HG02852 (cell line): ENCODE results near the gene GDF10.

Experiments used
- ATAC-seq: cut with Tn5 transposase; IDR thresholded peaks from one replicate; pipeline ENCODE4 v1.9.1; 2021; ENCODE audit warnings: mild to moderate bottlenecking, moderate library complexity; ENCODE audit not compliant: unreplicated experiment

The GDF10 gene

DNA sequence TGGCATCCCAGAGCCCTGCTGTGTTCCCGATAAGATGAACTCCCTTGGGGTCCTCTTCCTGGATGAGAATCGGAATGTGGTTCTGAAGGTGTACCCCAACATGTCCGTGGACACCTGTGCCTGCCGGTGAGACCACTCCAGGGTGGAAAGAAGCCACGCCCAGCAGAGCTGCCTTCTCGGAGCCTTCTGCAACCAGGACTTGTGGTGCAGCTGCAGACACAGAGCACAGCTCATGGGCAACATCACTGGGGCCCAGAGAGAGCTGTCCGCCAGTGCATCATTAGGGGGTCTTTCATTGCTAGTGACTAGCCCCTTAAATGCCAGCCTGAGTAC lies 12.6 kb downstream of the GDF10 start:
- no peak for ATAC-seq

DNA sequence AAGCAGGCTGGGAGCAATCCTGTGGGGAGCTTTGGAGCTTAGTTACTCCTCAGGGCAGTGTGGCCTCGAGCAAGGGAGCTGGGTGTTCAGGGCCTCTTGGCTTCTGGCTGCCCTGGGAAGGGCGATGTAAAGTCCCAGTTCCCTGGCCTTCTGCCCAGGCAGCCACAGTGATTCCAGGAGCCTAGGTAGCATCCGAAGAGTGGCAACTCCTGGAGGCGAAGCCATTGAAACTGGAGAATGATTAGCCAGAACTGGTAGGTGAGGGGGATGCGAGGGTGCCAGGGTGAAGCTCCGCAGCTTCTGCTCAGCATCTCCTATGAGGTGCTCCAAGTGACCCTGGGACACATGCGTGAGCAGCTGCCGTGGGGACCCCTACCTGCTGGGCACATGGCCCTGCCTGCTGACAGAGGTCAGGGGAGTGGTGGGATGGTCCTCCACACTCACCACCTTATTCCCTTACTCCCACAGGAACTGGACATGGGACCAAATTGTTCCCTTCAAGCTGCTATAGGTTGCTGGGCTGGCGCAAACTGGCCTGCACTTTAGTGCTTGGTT lies 14.5 kb downstream of the GDF10 start:
- no peak for ATAC-seq

DNA sequence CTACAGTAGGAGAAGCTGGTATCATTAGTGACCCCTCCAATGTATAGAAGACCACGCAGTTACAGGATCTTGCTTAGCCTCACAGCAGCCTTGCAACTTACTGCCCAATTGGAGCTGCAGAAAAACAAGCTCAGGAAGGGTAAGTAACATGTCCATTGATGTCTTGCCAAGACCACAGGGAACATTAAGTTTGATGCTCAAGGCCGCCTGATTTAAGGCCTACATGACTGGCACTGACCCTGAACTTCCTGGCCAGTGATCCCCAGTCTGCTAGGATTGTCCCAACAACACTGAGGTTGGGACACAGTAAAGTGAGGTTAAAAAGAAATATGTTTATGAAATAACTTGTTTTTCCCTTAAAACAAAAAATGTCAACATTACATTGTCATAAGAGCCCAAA lies 15.4 kb downstream of the GDF10 start:
- no peak for ATAC-seq

DNA sequence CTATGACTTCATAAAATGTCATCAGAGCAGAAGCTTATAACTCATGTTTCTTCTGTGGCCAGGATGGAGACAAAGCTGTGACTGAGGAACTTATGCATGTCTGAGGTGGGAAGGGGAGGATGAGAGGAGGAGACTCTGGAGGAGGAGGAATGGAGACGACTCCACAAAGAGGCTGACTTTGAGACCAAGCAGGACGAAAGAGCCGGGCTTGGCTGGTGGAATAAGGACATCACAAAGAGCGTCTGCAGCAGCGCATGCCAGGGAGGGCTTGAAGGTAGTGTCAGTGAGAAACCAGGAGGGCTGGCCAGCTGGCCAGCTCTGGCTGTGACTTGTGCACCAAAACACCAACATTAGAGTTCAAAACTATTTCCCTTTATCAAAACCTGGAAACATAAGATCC lies 16.1 kb downstream of the GDF10 start:
- no peak for ATAC-seq

DNA sequence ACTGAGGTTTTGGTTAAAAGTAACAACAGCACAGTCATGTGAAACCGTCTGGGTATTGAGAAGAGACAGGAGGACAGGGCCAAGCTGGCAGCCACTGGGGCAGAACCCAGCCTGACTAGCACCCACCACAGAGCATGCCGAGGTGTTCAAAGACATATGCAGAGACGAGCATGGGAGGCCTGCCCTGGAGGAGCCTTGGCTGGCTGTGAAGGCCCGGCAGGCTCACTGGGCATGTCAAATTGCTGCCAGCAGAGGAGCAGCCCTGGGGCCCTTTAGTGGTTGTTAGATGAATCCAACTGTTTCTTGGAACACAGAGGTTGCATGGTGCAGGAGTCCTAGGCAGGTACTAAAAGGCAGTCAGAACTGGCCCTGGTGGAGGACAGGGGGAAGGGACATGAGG lies 17.3 kb downstream of the GDF10 start:
- ATAC-seq = no peak

DNA sequence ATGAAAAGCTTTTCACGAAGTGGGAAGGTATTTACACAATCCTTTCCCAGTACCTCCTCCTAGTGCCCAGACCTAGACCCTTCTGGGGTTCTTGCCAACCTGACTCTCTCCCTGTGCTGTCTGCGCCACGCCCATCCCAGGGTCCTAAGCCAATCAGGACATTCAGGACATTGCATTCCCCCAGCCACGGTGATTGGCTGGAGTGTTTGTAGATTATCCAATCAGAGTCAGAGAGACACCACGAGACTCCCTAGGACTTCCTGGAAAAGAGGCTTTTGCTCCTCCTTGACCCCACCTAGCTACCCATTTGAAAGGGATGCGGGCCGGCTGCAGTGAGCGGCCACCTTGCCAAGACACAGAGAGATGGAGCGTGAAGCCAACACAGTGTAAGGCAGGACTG lies 18.7 kb downstream of the GDF10 start:
- ATAC-seq = no peak

DNA sequence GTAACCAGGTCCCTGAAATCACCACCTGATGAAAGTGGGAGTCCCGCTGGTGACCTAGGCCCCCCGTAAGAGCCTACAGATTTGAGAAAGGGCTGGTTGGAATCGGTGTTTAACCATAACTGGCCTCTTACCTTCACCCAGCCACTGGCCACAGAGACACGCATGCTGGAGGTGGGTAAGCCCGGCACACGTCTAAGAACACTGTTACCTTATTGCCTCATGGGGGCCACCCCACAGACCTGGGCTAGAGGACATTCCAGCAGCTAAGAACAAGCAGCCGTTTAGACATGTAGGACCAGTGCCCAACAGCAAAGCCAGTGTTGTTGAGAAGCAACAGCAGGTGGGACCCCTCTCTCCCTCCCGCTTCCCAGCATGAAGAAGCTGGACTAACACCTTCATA lies 19.8 kb downstream of the GDF10 start:
- ATAC-seq = no peak

DNA sequence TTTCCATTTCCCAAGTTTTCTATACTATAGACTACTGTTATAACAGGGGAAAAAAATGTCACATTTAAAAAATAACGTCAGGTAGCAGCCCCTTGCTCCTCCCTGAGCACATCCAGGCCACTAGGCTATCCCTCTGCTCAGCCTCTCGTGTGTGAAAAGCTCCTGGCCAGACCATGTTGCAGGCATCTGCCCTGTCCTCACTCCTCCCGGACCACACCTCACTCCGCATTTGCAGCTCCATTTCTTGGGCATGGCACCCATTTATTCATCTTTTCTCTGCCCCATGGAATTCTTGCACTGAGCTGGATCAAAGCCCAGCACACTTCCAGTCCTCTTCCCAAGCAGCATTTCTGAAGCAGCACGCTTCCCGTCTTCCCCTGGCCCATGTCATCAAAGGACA lies 20.8 kb downstream of the GDF10 start:
- ATAC-seq = no peak

DNA sequence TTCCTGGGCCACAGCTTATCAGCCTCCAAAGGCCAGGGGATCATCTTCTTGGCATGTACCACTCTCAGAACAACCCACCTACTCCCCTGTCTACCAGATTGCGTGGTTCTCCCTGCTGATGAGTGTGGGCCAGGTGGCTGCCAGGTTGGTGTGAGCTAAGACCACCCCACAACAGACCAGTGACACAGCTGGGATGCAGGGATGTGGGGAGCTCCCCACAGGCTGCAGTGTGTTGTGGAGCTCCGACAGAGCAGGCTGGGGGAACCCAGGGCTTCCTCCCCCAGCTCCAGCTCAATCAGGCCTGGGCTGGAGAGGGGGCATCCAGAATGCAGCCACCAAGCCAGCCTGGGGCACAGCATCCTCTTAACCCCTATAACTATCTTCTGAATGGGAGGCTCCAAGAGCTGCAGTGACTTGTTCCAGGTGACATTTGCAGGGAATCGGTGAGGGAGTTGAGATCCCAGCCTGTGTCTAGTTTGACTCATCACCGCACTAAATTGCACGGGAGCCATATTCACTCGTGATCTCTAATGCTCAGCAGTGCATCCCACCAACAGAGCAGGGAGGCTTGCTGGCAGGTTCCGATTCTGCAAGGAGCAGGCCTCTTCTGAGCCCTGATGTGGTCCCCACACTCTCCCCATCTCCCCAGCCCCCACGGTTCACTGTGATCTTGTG lies 21.7 kb downstream of the GDF10 start:
- ATAC-seq = no peak

DNA sequence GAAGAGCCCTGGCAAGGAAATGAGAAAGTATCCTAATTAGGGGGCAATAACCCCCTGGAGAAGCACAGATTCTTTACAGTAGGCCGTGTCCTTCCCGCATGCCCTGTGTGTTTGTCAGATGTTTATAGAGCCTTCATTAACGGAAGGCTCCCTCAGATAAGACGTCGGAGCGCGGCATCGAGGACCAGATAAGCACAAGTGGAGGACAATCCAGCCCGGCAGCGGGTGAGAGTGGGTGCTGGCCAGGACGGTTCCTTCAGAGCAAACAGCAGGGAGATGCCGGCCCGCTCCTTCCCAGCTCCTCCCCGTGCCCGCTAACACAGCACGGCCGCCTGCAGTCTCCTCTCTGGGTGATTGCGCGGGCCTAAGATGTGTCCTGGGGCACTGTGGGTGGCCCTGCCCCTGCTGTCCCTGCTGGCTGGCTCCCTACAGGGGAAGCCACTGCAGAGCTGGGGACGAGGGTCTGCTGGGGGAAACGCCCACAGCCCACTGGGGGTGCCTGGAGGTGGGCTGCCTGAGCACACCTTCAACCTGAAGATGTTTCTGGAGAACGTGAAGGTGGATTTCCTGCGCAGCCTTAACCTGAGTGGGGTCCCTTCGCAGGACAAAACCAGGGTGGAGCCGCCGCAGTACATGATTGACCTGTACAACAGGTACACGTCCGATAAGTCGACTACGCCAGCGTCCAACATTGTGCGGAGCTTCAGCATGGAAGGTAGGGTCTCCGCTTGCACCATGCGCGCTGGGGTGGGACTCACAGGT lies 22.5 kb downstream of the GDF10 start, which contains the start of gene GDF2:
Gene GDF2, plus strand, starts transcription at position 155 of the 762 bp plus-strand sequence. Its CDS starts 215 bp downstream, at position 370.
- ATAC-seq = no peak

DNA sequence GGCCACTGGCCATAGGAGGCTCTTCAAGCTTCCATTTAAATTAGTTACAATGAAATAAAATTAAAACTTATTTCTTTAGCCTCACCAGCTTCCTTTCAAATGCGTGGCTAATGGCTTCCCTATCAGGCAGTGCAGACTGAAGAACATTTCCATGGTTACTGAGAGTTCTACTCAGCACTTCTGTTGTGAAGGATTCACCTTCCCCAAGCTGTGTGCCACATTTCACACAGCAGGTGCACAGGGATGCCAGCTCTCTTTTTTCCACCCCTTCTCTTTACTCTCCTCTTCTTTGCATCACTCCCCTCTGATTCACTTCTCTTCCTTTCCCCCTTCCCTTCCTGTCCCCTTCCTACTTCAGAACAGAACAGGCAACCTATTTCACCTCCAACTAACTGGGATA lies 23.1 kb downstream of the GDF10 start:
- no peak for ATAC-seq

DNA sequence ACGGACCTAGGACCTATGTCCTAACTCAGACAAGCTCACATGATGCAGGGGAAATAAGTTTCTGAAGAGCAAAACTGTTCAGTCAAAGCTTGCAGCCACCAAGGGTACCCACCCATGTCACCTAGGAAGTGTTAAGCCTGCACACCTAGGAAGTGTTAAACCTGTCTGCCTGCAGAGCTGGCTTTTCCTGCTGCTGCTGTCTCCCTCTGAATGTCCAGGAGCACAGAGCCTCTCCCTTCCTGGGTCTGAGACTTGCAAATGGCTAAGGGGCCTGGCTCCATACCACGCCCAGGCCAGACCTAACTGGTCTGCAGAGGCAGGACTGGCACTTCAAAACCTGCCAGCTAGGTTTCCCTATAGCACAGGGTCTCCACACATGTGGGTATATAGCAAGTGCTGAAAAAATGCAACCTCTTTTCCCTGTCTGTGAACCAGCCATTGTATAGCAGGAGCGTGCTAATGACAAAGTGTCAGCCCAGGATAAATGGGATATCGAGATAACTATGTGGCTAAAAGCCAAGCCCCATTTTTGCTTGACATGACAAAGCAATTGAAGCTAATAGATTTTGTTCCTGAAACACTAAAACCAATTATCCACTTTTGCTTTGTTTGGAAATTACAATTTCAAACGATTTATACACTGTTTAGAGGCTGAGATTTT lies 23.8 kb downstream of the GDF10 start:
- no peak for ATAC-seq

DNA sequence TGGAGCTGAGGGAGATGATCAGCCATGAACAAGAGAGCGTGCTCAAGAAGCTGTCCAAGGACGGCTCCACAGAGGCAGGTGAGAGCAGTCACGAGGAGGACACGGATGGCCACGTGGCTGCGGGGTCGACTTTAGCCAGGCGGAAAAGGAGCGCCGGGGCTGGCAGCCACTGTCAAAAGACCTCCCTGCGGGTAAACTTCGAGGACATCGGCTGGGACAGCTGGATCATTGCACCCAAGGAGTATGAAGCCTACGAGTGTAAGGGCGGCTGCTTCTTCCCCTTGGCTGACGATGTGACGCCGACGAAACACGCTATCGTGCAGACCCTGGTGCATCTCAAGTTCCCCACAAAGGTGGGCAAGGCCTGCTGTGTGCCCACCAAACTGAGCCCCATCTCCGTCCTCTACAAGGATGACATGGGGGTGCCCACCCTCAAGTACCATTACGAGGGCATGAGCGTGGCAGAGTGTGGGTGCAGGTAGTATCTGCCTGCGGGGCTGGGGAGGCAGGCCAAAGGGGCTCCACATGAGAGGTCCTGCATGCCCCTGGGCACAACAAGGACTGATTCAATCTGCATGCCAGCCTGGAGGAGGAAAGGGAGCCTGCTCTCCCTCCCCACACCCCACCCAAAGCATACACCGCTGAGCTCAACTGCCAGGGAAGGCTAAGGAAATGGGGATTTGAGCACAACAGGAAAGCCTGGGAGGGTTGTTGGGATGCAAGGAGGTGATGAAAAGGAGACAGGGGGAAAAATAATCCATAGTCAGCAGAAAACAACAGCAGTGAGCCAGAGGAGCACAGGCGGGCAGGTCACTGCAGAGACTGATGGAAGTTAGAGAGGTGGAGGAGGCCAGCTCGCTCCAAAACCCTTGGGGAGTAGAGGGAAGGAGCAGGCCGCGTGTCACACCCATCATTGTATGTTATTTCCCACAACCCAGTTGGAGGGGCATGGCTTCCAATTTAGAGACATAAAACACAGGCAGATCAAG lies 25.6 kb downstream of the GDF10 start:
- ATAC-seq = no peak

DNA sequence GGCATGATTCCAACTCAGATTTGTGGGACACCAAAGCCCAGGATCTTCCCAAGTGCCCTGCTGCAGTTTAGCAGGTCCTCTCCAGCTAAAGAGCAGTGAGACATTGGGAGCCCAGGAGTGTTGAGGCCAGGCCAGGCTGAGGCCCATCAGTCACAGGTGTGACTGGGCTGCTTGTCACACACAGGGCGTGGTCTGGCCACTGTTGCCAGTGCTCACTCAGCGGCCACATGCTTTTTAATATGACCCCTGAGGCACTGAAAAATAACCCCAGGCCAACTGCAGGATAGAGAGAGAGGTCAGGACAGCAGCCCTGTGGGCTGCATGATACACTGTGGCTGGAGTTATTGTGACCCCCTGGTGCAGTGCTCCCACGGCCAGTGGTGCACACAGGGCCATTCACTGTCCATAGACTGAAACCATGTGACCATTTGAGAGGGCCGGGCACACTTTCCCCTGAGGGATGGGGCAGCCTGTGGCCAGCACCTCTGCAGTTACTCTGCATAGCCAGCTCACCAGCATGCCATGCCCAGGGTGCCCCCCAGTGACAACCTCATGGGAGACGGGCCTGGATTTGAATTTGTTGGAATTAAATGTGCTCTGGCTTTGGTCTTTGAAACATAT lies 26.4 kb downstream of the GDF10 start:
- no peak for ATAC-seq

DNA sequence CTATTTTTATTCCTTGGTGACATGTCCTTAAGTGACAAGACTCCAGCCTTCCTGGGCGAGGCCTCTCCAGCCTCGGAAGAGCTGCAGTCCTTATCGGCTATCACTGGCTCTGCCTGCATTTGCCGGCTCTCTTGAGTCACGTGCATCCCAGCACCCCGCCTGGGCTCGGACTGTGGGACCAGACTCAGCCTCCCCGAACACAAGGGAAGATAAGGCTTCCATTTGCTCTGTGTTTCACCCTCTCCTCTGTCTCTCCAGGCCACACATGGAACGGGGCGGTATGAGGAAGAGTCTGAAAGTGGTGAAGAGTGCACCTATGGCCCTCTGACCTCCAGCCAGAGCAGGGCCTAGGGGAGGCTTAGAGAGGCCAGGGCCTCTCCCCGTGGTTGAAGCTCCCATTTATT lies 26.9 kb downstream of the GDF10 start:
- ATAC-seq = no peak

DNA sequence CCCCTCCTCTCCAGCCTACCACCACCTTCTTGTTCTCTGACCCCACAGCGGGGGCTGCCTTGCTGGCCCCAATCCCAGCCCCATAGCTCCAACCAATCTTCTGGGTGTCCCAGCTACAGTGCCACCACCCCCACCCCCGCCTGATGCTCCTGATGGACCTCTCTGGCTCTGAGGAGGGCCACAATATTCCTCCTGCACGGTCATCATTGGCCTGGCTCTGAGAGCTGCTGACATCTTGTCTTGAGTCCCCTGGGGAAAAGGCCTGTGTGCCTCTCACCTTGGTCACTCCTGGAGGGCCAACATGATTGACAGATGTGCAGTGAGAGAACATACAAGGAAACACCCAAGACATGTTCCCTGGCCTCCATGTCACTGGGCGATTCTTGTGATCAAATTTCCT lies 29.9 kb downstream of the GDF10 start:
- ATAC-seq = no peak

DNA sequence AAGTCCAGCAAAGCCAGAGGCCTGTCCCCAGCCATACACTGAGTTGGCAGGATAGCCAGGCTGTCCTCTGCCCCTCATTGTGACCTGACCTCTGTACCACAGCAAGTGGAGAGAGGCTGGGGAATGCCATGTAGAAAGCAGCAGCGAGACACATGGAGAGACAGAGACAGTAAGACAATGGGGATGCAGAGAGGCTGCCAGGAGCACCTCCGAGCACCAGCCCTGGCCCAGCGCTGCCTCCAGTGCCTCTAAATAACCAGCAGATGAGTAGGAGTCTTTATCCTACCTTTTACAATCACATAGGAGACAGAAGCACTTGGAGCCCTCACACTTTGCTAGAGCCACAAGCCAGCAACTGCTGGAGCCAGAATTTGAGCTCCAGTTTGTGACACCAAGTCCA lies 30.4 kb downstream of the GDF10 start:
- no peak for ATAC-seq

DNA sequence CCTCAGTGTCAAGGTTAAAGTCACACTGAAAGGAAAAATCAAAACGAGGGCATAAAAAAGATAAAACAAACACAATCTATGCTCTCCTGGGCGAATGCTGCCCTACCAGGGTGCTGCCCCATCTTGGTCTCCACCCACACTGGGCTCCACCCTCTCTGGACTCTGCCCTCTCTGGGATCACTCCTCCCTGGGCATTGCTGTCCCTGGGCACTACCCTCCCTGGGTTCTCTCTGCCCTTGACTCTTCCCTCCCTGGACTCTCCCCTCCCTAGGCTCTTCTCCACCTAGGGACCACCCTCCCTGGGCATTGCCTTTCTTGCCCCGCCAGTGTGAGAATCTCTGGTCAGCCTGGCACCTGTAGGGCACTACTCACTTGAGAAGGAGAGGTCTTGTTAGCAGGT lies 30.8 kb downstream of the GDF10 start:
- ATAC-seq = no peak

DNA sequence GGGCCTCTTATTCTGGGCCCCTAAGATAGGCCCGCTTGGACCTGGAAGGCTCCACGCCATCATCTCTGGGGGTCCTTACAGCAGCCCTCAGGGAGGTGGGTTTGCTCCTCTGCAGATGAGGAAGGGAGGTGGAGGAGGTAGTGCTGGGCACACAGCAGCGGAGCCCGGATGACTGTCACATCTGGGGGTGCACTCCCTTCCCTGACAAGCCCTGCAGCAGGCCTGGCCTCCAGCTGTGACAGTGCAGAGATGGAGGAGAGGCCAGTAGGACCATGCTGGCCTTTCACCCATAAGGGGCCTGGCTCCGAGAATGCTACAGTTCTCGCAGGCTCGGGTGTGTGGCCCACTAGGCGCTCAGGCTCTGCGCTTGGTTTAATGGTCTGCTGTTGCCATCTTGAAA lies 31.5 kb downstream of the GDF10 start:
- no peak for ATAC-seq

DNA sequence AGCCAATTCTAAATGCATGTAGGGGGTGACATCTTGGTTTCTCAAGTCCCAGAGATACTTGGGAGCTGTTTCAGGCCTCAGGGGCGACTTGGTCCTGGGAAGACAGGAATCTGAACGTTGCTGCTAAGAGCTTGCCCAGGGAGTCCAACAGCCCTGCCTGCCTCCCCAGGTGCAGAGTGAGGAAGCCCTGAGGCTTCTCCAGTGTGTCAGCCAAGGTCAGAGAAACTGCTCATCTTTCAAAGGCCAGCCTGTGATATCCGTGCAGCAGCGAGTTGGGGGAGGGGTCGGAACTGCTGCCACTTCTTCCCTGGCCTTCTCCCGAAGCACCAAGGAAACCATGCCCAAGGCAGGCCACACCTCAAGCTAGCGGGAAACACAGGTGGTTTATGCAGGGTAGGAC lies 32.0 kb downstream of the GDF10 start:
- no peak for ATAC-seq
